ENCODE data around the gene SRGAP2.
"Not testable (repeated sequence)": the region's sequence is repeated elsewhere in the genome, so short reads cannot be mapped to it uniquely, and the experiment has no call there.

DNA sequence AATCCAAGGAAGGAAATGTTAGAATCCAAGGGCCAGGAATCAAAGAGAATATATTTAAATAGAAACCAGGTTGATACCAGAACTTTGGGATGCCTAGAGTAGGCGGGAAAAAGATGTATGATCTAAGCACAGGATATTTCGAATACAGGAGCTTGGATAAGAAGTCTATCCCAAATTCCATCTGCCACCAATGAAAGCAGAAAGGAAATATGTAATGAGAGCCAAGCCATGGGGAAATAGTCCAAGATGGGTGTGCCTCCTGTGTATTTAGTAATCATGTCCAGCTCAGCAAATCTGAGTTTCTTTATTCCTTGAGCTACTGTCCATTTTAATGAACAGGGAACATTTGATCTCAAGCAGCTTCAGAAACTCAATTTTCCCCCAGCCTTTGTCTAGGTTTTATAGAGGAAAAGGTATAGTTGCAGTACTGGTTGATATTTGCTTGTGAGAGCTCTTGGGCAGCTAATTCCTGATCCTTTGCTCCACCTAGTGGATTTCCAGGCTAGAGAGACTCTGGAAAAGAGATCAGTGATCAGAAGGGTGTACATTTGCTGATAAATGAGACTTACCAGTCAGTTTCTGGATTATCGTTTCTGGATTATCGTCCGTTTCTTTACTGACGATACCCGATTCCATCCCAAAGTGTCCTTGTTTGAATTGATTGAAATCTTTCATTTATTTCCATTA, 29.0 kb upstream of the SRGAP2 start:
- not testable (repeated sequence) for TF ChIP-seq FOXM1 (IDR thresholded peaks at IDR 0.05; ENCODE audit: borderline replicate concordance); FOXA1 (IDR thresholded peaks at IDR 0.05); SP1 (IDR thresholded peaks at IDR 0.05); ELF4 (IDR thresholded peaks at IDR 0.05); BHLHE40 (IDR thresholded peaks at IDR 0.05; ENCODE audit: borderline replicate concordance); SUZ12 (IDR thresholded peaks at IDR 0.05); ZNF384 (IDR thresholded peaks at IDR 0.05); TARDBP (IDR thresholded peaks at IDR 0.05); L3MBTL2 (conservative IDR thresholded peaks at IDR 0.05); CTBP1 (IDR thresholded peaks at IDR 0.05; ENCODE audit: borderline replicate concordance)
- TF ChIP-seq, protein P1, sequence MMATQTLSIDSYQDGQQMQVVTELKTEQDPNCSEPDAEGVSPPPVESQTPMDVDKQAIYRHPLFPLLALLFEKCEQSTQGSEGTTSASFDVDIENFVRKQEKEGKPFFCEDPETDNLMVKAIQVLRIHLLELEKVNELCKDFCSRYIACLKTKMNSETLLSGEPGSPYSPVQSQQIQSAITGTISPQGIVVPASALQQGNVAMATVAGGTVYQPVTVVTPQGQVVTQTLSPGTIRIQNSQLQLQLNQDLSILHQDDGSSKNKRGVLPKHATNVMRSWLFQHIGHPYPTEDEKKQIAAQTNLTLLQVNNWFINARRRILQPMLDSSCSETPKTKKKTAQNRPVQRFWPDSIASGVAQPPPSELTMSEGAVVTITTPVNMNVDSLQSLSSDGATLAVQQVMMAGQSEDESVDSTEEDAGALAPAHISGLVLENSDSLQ (IDR thresholded peaks at IDR 0.05), result not testable (repeated sequence)

Measured in HEK293T (cell line).